GM10847 (cell line): ENCODE measurements around the gene MUC20.

Source experiments
- POLR2A ChIP-seq: IDR thresholded peaks from 2 replicates; pipeline ENCODE4 v1.6.1; 2011; ENCODE audit not compliant: insufficient read length; ENCODE audit errors: extremely low read depth

The MUC20 gene

GRCh38 chr3:195718477-195718984 lies 2.2 kb upstream of the MUC20 start:
- no peak for TF ChIP-seq POLR2A

GRCh38 chr3:195727606-195728195 lies 6.9 kb downstream of the MUC20 start:
- TF ChIP-seq POLR2A = no peak

- TF ChIP-seq POLR2A = no peak
Observed at GRCh38 chr3:195729476-195730251, 8.9 kb downstream of the MUC20 start.

- TF ChIP-seq POLR2A = no peak
Observed at GRCh38 chr3:195731356-195731905, 10.7 kb downstream of the MUC20 start.

GRCh38 chr3:195732940-195733339 lies 12.2 kb downstream of the MUC20 start:
- no peak for TF ChIP-seq POLR2A

- TF ChIP-seq POLR2A = no peak
Observed at GRCh38 chr3:195735036-195735695, 14.4 kb downstream of the MUC20 start.

- TF ChIP-seq POLR2A = no peak
Observed at GRCh38 chr3:195736866-195737490, 16.2 kb downstream of the MUC20 start.

- TF ChIP-seq POLR2A = no peak
Observed at GRCh38 chr3:195738274-195739044, 17.7 kb downstream of the MUC20 start.

GRCh38 chr3:195739561-195740111 lies 18.9 kb downstream of the MUC20 start:
- no peak for TF ChIP-seq POLR2A

- no peak for TF ChIP-seq POLR2A
Observed at GRCh38 chr3:195744437-195744836, 23.7 kb downstream of the MUC20 start.

GRCh38 chr3:195746346-195746745 lies 25.6 kb downstream of the MUC20 start:
- TF ChIP-seq POLR2A = no peak

GRCh38 chr3:195746751-195747150 lies 26.0 kb downstream of the MUC20 start:
- TF ChIP-seq POLR2A = no peak

GRCh38 chr3:195748661-195749060 lies 27.9 kb downstream of the MUC20 start:
- TF ChIP-seq POLR2A = no peak

- no peak for TF ChIP-seq POLR2A
Observed at GRCh38 chr3:195750797-195751520, 30.2 kb downstream of the MUC20 start.

- no peak for TF ChIP-seq POLR2A
Observed at GRCh38 chr3:195751560-195751959, 30.8 kb downstream of the MUC20 start.
